HepG2 (cell line): ENCODE measurements around the gene MFSD11. TPM values are rescaled to one million over a fixed set of nuclear protein-coding genes. Genes with fewer than 3 reads are reported as not detected.

ENCODE experiments used
- ARID3A ChIP-seq: IDR thresholded peaks from 2 replicates; pipeline ENCODE4 v1.6.1; 2012; ENCODE audit warnings: low read depth, low read length, improper control_type of control experiment
- GPN1 ChIP-seq: sonication (generic); formaldehyde crosslinking; IDR thresholded peaks from 2 replicates; pipeline ENCODE4 v1.5.1; 2020; ENCODE audit warnings: missing genetic modification reagents, borderline replicate concordance
- HIVEP1 ChIP-seq: sonication (generic); formaldehyde crosslinking; IDR thresholded peaks from 2 replicates; pipeline ENCODE4 v1.4.0; 2020; ENCODE audit warnings: mild to moderate bottlenecking, missing genetic modification reagents
- IKZF4 ChIP-seq: sonication (generic); formaldehyde crosslinking; IDR thresholded peaks from 2 replicates; pipeline ENCODE4 v1.5.1; 2020; ENCODE audit warnings: borderline replicate concordance, mild to moderate bottlenecking, low read depth, missing genetic modification reagents; ENCODE audit errors: not compliant biosample characterization
- ISX ChIP-seq: sonication (generic); formaldehyde crosslinking; conservative IDR thresholded peaks from 2 replicates; pipeline ENCODE4 v1.5.0; 2020; ENCODE audit warnings: missing genetic modification reagents
- MAFF ChIP-seq: IDR thresholded peaks from 2 replicates; pipeline ENCODE4 v1.6.1; 2011; ENCODE audit warnings: low read depth, low read length, improper control_type of control experiment
- MEIS2 ChIP-seq: sonication (generic); formaldehyde crosslinking; IDR thresholded peaks from 2 replicates; pipeline ENCODE4 v1.9.0; 2021; ENCODE audit warnings: mild to moderate bottlenecking, missing genetic modification reagents
- NFATC3 ChIP-seq: sonication (generic); formaldehyde crosslinking; IDR thresholded peaks from 2 replicates; pipeline ENCODE4 v1.5.1; 2020; ENCODE audit warnings: mild to moderate bottlenecking, missing genetic modification reagents
- NFYC ChIP-seq: IDR thresholded peaks from 2 replicates; pipeline ENCODE4 v1.6.1; 2016; ENCODE audit warnings: missing genetic modification reagents, missing compliant biosample characterization
- PHF5A ChIP-seq: IDR thresholded peaks from one replicate; pipeline ENCODE4 v1.6.1; 2018; ENCODE audit warnings: low read depth, missing genetic modification reagents; ENCODE audit not compliant: unreplicated experiment
- PRPF4 ChIP-seq: fragments of 200-400 bp; formaldehyde crosslinking; IDR thresholded peaks from 2 replicates; pipeline ENCODE4 v1.6.1; 2016; ENCODE audit warnings: low read length, low read depth; ENCODE audit not compliant: poor library complexity, severe bottlenecking
- REPIN1 ChIP-seq: sonication (generic); formaldehyde crosslinking; IDR thresholded peaks from 2 replicates; pipeline ENCODE4 v1.8.0; 2022; ENCODE audit warnings: missing genetic modification reagents, low read depth, mild to moderate bottlenecking, borderline replicate concordance
- TAF1 ChIP-seq: sonication (generic); formaldehyde crosslinking; IDR thresholded peaks from 2 replicates; pipeline ENCODE4 v1.4.0; 2020; ENCODE audit warnings: missing genetic modification reagents
- ZFP1 ChIP-seq: IDR thresholded peaks from 2 replicates; pipeline ENCODE4 v1.6.1; 2016
- ZFP82 ChIP-seq: sonication (generic); formaldehyde crosslinking; IDR thresholded peaks from 2 replicates; pipeline ENCODE4 v1.5.1; 2020; ENCODE audit warnings: mild to moderate bottlenecking, missing genetic modification reagents, borderline replicate concordance
- ZMYM2 ChIP-seq: sonication (generic); formaldehyde crosslinking; IDR thresholded peaks from 2 replicates; pipeline ENCODE4 v1.8.0; 2022; ENCODE audit warnings: mild to moderate bottlenecking, missing genetic modification reagents
- ZNF256 ChIP-seq: sonication (generic); formaldehyde crosslinking; conservative IDR thresholded peaks from 2 replicates; pipeline ENCODE4 v1.4.0; 2020; ENCODE audit warnings: missing genetic modification reagents
- ZNF44 ChIP-seq: sonication (generic); formaldehyde crosslinking; IDR thresholded peaks from 2 replicates; pipeline ENCODE4 v1.5.1; 2020; ENCODE audit warnings: mild to moderate bottlenecking, missing genetic modification reagents
- ZNF468 ChIP-seq: sonication (generic); formaldehyde crosslinking; IDR thresholded peaks from 2 replicates; pipeline ENCODE4 v1.8.0; 2022; ENCODE audit warnings: mild to moderate bottlenecking, moderate library complexity, missing genetic modification reagents
- ZNF570 ChIP-seq: sonication (generic); formaldehyde crosslinking; IDR thresholded peaks from 2 replicates; pipeline ENCODE4 v1.4.0; 2020; ENCODE audit warnings: mild to moderate bottlenecking, missing genetic modification reagents, borderline replicate concordance
- ZNF597 ChIP-seq: sonication (generic); formaldehyde crosslinking; IDR thresholded peaks from 2 replicates; pipeline ENCODE4 v1.5.0; 2020; ENCODE audit warnings: missing genetic modification reagents
- ZNF609 ChIP-seq: sonication (generic); formaldehyde crosslinking; IDR thresholded peaks from 2 replicates; pipeline ENCODE4 v1.4.0; 2020; ENCODE audit warnings: mild to moderate bottlenecking, missing genetic modification reagents, borderline replicate concordance
- ZNF777 ChIP-seq: sonication (generic); formaldehyde crosslinking; IDR thresholded peaks from 2 replicates; pipeline ENCODE4 v1.4.0; 2020; ENCODE audit warnings: missing genetic modification reagents
- ZNF792 ChIP-seq: IDR thresholded peaks from 2 replicates; pipeline ENCODE4 v1.6.1; 2016
- ZSCAN12 ChIP-seq: sonication (generic); formaldehyde crosslinking; IDR thresholded peaks from 2 replicates; pipeline ENCODE4 v1.9.0; 2021; ENCODE audit warnings: mild to moderate bottlenecking, missing genetic modification reagents
- polyA plus RNA-seq, 8 experiments: library from polyadenylated mRNA; depleted of rRNA in 3 of 8; stranded (reverse) in 7 of 8; unstranded in 1 of 8; fragments of >200 nt; fragmentation: Illumina TruSeq in 4 of 8; extraction: Trizol in 4 of 8; gene quantifications; 2 replicates each; pipeline versions ENCODE4 v1.2.1 to v1.2.3, GENCODE V29; 2011 to 2016; ENCODE audit warnings: low read depth in 4 of 8, missing spikeins in 1 of 8, mixed read lengths in 1 of 8; ENCODE audit not compliant: insufficient read depth in 1 of 8
- total RNA-seq, 5 experiments: library from RNA; depleted of rRNA; stranded (reverse); fragments of >200 nt; fragmentation: Illumina TruSeq; extraction: Trizol; gene quantifications; 2 replicates each; pipeline ENCODE4 v1.2.3, GENCODE V29; 2016; ENCODE audit warnings: low read depth in 1 of 5

The MFSD11 gene
- total and polyA plus RNA-seq, 2 of the 13 experiments (the other 11 are each of a cell fraction or from before 2014, with no cell fraction given), result 26.1 to 36.3 TPM

- no peak for TF ChIP-seq NFYC (CRISPR knock-in tag)
- no peak for TF ChIP-seq ZNF597
- TF ChIP-seq HIVEP1 (CRISPR knock-in tag), result no peak
- no peak for TF ChIP-seq ZFP82 (CRISPR knock-in tag)
- TF ChIP-seq IKZF4 (CRISPR knock-in tag), result no peak
- TF ChIP-seq ZMYM2, result no peak
- TF ChIP-seq PRPF4, result no peak
- TF ChIP-seq GPN1 (CRISPR knock-in tag), result no peak
- no peak for TF ChIP-seq ZFP1 (CRISPR knock-in tag)
- TF ChIP-seq ARID3A, result no peak
- no peak for TF ChIP-seq MEIS2 (CRISPR knock-in tag)
- TF ChIP-seq ZNF256 (CRISPR knock-in tag), result 0 out of 2 replicates have a peak, but pooled peaks have one; percentile 40
- no peak for TF ChIP-seq ISX
- no peak for TF ChIP-seq PHF5A (CRISPR knock-in tag)
- no peak for TF ChIP-seq ZNF570 (CRISPR knock-in tag)
- no peak for TF ChIP-seq ZSCAN12 (CRISPR knock-in tag)
- no peak for TF ChIP-seq ZNF44 (CRISPR knock-in tag)
- no peak for TF ChIP-seq MAFF
- no peak for TF ChIP-seq TAF1 (CRISPR knock-in tag)
- 0 out of 2 replicates have a peak, but pooled peaks have one; percentile 38 for TF ChIP-seq ZNF792 (CRISPR knock-in tag)
- no peak for TF ChIP-seq ZNF609 (CRISPR knock-in tag)
- TF ChIP-seq ZNF777 (CRISPR knock-in tag), result no peak
- no peak for TF ChIP-seq REPIN1 (CRISPR knock-in tag)
- no peak for TF ChIP-seq NFATC3
- TF ChIP-seq ZNF468 (CRISPR knock-in tag), result no peak
Measured at GRCh38 chr17:76710863-76711611, 26.9 kb upstream of the MFSD11 start, which contains the start of gene MXRA7 (continued).
